CD14-positive monocyte (primary cell): Measurements from ENCODE around the gene POC1B. TPM values are rescaled to one million over a fixed set of nuclear protein-coding genes. Genes with fewer than 3 reads are reported as not detected.

Source experiments
- DNase-seq, 3 donors: peaks; one replicate each; pipeline ENCODE4 v3.0.0-alpha.2; 2011 to 2022
- H2AFZ ChIP-seq: 2 replicates; pipeline ENCODE4 v1.6.0; 2012; ENCODE audit warnings: mild to moderate bottlenecking, low read depth, low read length, inconsistent platforms; ENCODE audit not compliant: insufficient read depth, poor library complexity, severe bottlenecking
- H3K27ac ChIP-seq, 2 donors: 1 replicate in 1 of 2; 2 replicates in 1 of 2; pipeline ENCODE4 v1.5.1; 2012 to 2013; ENCODE audit warnings: low read length in 2 of 2, control low read depth in 1 of 2, inconsistent platforms in 1 of 2, low read depth in 1 of 2, mild to moderate bottlenecking in 1 of 2
- H3K27me3 ChIP-seq, 2 donors: one replicate each; pipeline versions ENCODE4 v1.6.0 to v1.6.1; 2011 to 2013; ENCODE audit warnings: low read length in 2 of 2; ENCODE audit not compliant: control insufficient read depth in 2 of 2, insufficient read depth in 2 of 2
- H3K36me3 ChIP-seq, 2 donors: replicated peaks in 1 of 2; 1 replicate in 1 of 2; 2 replicates in 1 of 2; pipeline versions ENCODE4 v1.5.1 to v1.6.1; 2012 to 2013; ENCODE audit warnings: low read length in 2 of 2, control low read depth in 1 of 2, inconsistent platforms in 1 of 2, mild to moderate bottlenecking in 1 of 2; ENCODE audit not compliant: insufficient read depth in 2 of 2, control insufficient read depth in 1 of 2
- H3K4me1 ChIP-seq, 2 donors: 1 replicate in 1 of 2; 2 replicates in 1 of 2; pipeline versions ENCODE4 v1.5.1 to v1.6.1; 2012 to 2013; ENCODE audit warnings: low read length in 2 of 2, control low read depth in 1 of 2, inconsistent platforms in 1 of 2, mild to moderate bottlenecking in 1 of 2, moderate library complexity in 1 of 2; ENCODE audit not compliant: insufficient read depth in 2 of 2, control insufficient read depth in 1 of 2
- H3K4me2 ChIP-seq: replicated peaks from 2 replicates; pipeline ENCODE3; 2012; ENCODE audit warnings: low read length, moderate library complexity, mild to moderate bottlenecking; ENCODE audit not compliant: poor library complexity, severe bottlenecking; ENCODE audit errors: extremely low read depth
- H3K4me3 ChIP-seq, 3 experiments: fragments of 200-600 bp in 1 of 3; sonication (generic) in 1 of 3; replicated peaks in 1 of 3; 1 replicate in 2 of 3; 2 replicates in 1 of 3; pipeline ENCODE4 v1.5.1; 2011 to 2013; ENCODE audit warnings: low read length in 3 of 3, mild to moderate bottlenecking in 3 of 3, control low read depth in 2 of 3, low read depth in 2 of 3, inconsistent platforms in 1 of 3, moderate library complexity in 1 of 3
- H3K79me2 ChIP-seq: 2 replicates; pipeline ENCODE4 v1.6.0; 2012; ENCODE audit warnings: mild to moderate bottlenecking, control low read depth, inconsistent platforms, low read length, moderate library complexity; ENCODE audit not compliant: insufficient read depth
- H3K9ac ChIP-seq: 2 replicates; pipeline ENCODE4 v1.6.0; 2017; ENCODE audit warnings: low read length, mild to moderate bottlenecking; ENCODE audit not compliant: insufficient read depth, poor library complexity, severe bottlenecking
- H3K9me3 ChIP-seq, 2 donors: replicated peaks in 1 of 2; 1 replicate in 1 of 2; 2 replicates in 1 of 2; pipeline versions ENCODE4 v1.5.1 to v1.6.1; 2012 to 2013; ENCODE audit warnings: low read length in 2 of 2, control low read depth in 1 of 2; ENCODE audit not compliant: control insufficient read depth in 1 of 2, insufficient read depth in 1 of 2
- H4K20me1 ChIP-seq: 2 replicates; pipeline ENCODE4 v1.6.0; 2012; ENCODE audit warnings: mild to moderate bottlenecking, low read length, control low read depth, moderate library complexity; ENCODE audit not compliant: insufficient read depth
- H3K27ac Mint-ChIP-seq, 7 donors: one replicate each; pipeline ENCODE4 v1.8.0; 2020; ENCODE audit warnings: mild to moderate bottlenecking in 7 of 7, mixed read lengths in 7 of 7, moderate library complexity in 6 of 7, inconsistent platforms in 2 of 7
- H3K27me3 Mint-ChIP-seq, 3 donors: one replicate each; pipeline ENCODE4 v1.8.0; 2021 to 2022; ENCODE audit warnings: low read depth in 3 of 3, mild to moderate bottlenecking in 3 of 3, mixed read lengths in 3 of 3, moderate library complexity in 3 of 3, inconsistent platforms in 1 of 3
- H3K36me3 Mint-ChIP-seq, 2 donors: one replicate each; pipeline ENCODE4 v1.8.0; 2020; ENCODE audit warnings: mixed read lengths in 2 of 2, inconsistent platforms in 1 of 2, mild to moderate bottlenecking in 1 of 2
- H3K4me1 Mint-ChIP-seq: one replicate; pipeline ENCODE4 v1.8.0; 2020; ENCODE audit warnings: mild to moderate bottlenecking, mixed read lengths
- H3K4me3 Mint-ChIP-seq, 2 donors: one replicate each; pipeline ENCODE4 v1.8.0; 2020; ENCODE audit warnings: mild to moderate bottlenecking in 2 of 2, mixed read lengths in 2 of 2, moderate library complexity in 1 of 2
- H3K9me3 Mint-ChIP-seq, 7 donors: one replicate each; pipeline ENCODE4 v1.8.0; 2020 to 2022; ENCODE audit warnings: mixed read lengths in 7 of 7, mild to moderate bottlenecking in 6 of 7, moderate library complexity in 6 of 7, inconsistent platforms in 2 of 7
- CTCF ChIP-seq: fragments of 200-600 bp; IDR thresholded peaks from one replicate; pipeline ENCODE4 v1.8.0; 2022; ENCODE audit warnings: antibody characterized with exemption, mild to moderate bottlenecking
- WGBS: methylation state at CpG from one replicate; pipeline ENCODE4 v1.1.5; 2013; ENCODE audit warnings: missing lambda C conversion rate; ENCODE audit not compliant: insufficient coverage; 5-methylcytosine and 5-hydroxymethylcytosine counted together
- intact Hi-C, 2 donors: fragments of 100-400 bp; cut with micrococcal nuclease; formaldehyde crosslinking; loops; one replicate each; pipeline versions ENCODE4 v1.15.0 to v1.15.1; 2023
- polyA plus RNA-seq, 3 donors: library from polyadenylated mRNA; depleted of rRNA in 1 of 3; unstranded in 2 of 3; stranded (reverse) in 1 of 3; fragments of 300-500 nt in 2 of 3; fragments of >200 nt in 1 of 3; fragmentation: Illumina TruSeq in 2 of 3; gene quantifications; 1 replicate in 2 of 3; 2 replicates in 1 of 3; pipeline ENCODE4 v1.2.3, GENCODE V29; 2012 to 2021

POC1B gene
- polyA plus RNA-seq, 3 donors, result 8.4 to 32.0 (median 29.7) TPM

- no peaks in the 10 kb centered on the region for H3K9me3 Mint-ChIP-seq
- H3K27ac Mint-ChIP-seq, result no peak overlapping the region
- no peak overlapping the region for H3K9ac ChIP-seq
- WGBS, result 83% methylated on average over 1 of the region's 5 CpGs
- no peak overlapping the region for H2AFZ ChIP-seq
- no peaks in the 10 kb centered on the region for H3K27me3 ChIP-seq
- TF ChIP-seq CTCF, result no peak
- no peaks in the 10 kb centered on the region for H3K9me3 ChIP-seq
- no peak overlapping the region for H3K27ac ChIP-seq
- intact Hi-C loops, result loop anchor here (5.0 to 10.0 kb wide), 2 partner anchors 1415 to 1418 kb away; partner anchors contain the start of gene CCER1 (in 2 of the 2)
- H3K79me2 ChIP-seq, result no peaks in the 10 kb centered on the region
- H3K36me3 ChIP-seq, result no peaks in the 10 kb centered on the region
- no peak overlapping the region for H3K4me2 ChIP-seq
- H4K20me1 ChIP-seq, result no peaks in the 10 kb centered on the region
- DNase-seq, result no peak
- H3K36me3 Mint-ChIP-seq, result peaks cover 0 to 2% of the 10 kb centered on the region in 2 donors
- H3K4me3 ChIP-seq, result no peak overlapping the region
- H3K27me3 Mint-ChIP-seq, result peaks cover 0 to 2% (median 0%) of the 10 kb centered on the region in 3 donors
- H3K4me3 Mint-ChIP-seq, result no peak overlapping the region
- H3K4me1 ChIP-seq, result peaks cover 5 to 7% of the 10 kb centered on the region in 2 donors
- H3K4me1 Mint-ChIP-seq, result peaks cover 14% of the 10 kb centered on the region
These were observed 13.8 kb upstream of the POC1B start for GRCh38 chr12:89539426-89540223.

GRCh38 chr12:89538897-89539296 is 13.1 kb upstream of the POC1B start:
- no peak for DNase-seq
- intact Hi-C loops, result no loop called here
- H3K4me3 Mint-ChIP-seq, result no peak overlapping the region
- H3K4me2 ChIP-seq, result no peak overlapping the region
- no peak overlapping the region for H3K9ac ChIP-seq
- no peaks in the 10 kb centered on the region for H3K27me3 Mint-ChIP-seq
- peaks cover 0 to 2% of the 10 kb centered on the region in 2 donors for H3K36me3 Mint-ChIP-seq
- H3K79me2 ChIP-seq, result no peaks in the 10 kb centered on the region
- WGBS, result 98% methylated on average over 3 of the region's 4 CpGs
- no peak overlapping the region for H3K27ac ChIP-seq
- peaks cover 14% of the 10 kb centered on the region for H3K4me1 Mint-ChIP-seq
- no peak overlapping the region for H2AFZ ChIP-seq
- H4K20me1 ChIP-seq, result no peaks in the 10 kb centered on the region
- peaks cover 5 to 7% of the 10 kb centered on the region in 2 donors for H3K4me1 ChIP-seq
- H3K36me3 ChIP-seq, result no peaks in the 10 kb centered on the region
- H3K27me3 ChIP-seq, result no peaks in the 10 kb centered on the region
- no peak overlapping the region for H3K27ac Mint-ChIP-seq
- H3K9me3 ChIP-seq, result no peaks in the 10 kb centered on the region
- no peaks in the 10 kb centered on the region for H3K9me3 Mint-ChIP-seq
- no peak overlapping the region for H3K4me3 ChIP-seq
- TF ChIP-seq CTCF, result no peak
